ENCODE data around the gene HSPA12B.

The HSPA12B gene

DNA sequence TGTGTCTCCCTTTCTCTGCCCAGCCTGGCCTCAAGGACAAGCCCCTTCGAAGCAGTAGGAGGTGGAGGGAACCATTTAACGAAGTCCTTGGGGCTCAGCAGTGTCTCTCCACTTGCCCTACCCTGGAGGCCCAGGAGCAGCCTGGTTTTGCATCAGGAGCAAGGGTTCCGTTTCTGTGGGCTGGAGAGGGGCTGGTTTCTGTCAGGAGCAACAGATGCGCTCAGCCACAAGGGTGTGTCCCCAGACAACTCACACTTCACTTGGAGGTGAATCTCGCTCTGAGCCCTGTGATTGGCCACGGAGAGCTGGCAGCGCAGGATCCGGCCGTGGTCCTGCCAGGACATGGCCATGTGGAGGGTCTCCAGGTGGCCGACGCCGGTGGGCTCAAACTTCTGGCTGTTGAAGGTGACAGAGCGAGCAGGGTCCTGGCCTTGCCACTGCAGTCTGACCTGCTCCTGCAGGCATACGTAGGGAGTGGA, 27.0 kb upstream of the HSPA12B start:
- DNase-seq (ENCODE audit: low read depth): no peak

DNA sequence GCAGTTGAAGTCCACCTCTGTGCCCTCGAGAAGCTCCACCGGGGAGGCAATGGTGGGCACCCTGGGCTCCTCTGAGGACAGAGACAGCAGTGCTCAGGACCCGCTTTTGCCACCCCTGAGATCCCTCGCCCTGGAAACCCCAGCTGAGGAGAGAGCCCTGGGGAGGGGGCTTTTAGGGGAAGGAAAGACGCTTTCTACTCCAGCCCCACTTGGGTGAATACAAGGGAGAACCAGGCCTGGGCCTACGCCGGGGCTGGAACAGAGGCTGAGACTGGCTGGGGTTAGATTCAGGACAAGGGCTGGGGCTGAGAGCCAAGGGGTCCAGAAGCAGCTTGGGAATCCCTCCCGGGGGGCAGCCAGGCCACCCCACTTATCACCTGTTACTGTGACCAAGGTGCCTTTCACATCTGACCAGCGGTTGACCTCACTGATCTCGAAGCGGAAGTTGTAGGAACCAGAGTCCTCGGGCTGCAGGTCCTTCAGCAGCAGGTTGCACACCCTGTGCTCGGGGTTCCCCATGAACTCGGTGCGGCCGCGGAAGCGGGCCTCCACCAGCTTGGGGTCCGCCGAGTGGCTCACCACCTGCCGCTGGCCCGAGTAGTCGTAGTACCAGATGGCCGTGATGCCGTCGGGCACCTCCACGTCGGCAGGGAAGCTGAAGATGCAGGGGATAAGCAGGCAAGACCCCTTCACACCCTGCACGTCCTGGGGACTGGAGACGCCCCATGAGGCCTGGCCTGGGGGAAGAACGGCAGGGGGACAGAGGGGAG, 26.3 kb upstream of the HSPA12B start:
- no peak for DNase-seq (ENCODE audit: low read depth)

DNA sequence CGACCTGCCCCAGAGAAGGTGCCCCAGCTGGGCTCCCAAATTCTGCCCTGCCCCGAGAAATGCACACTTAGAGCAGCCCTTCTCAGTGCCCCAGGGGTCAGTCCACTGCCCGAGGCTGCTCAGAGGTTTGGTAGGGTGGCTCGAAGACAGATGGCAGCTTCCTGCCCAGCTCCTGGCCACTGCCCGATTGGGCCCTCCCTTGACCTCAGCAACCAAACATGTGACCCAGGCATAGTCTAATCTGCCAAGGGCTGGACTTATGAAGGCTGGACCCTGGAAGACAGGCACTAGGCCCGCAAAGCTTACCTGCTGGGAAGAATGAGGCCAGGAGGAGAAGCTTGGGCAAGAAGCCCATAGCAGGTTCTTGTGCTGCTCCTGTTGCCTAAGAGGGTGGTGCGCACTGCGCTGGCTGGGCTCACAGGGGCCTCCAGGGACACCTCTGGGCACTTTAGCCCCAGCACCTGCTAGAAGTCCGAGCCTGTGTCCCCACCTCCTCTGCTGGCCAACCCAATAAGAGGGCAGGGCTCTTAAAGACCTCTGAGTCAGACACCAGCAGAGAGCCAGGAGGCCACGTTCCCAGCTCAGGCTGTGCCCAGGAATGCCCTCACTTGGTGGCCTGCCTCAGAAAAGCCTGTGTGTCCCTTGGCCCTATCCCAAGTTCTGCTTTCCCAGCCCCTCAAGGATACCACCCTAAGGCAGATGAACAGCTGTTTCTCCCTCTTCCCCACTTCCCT, 25.5 kb upstream of the HSPA12B start:
- peak; percentile 29 for DNase-seq (ENCODE audit: low read depth)

DNA sequence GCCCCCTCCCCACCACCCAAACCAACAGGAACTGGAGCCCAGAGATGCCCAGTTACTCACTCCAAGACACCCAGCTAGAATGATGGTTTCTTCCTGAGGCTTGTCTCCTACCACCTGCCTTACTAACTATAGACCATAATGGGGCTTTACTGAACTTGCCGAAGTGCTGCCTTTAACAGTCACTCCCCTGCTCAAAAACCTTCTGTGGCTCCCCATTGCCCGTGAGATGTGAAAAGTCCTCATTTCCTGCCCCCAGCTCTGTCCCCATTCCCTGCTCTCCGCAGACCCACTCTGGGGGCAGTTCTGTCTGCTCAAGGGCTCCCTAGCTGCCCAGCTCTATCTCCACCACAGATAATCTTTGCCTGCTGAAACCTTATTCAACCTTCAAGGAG, 25.0 kb upstream of the HSPA12B start:
- DNase-seq (ENCODE audit: low read depth): no peak

DNA sequence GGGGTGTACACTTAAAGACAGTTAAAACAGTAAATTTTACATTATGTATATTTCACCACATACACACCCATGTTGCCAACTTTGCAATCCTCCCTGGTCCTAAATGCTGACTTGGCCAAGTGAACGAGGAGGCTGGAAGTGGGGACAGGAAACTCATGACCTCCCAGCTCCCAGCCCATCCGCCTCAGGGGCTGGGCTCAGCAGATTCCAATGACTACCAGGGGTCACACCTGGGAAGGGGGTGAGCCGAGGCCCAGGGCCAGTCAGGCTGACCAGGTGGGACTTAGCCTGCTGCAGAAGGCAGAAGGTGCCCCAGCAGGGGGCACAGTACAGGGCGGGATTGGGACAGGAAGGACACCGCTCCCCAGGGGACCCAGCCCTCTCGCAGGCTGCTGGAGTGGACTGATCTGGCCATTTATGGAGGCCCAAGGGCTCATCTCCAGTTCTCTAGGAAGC, 22.4 kb upstream of the HSPA12B start:
- DNase-seq (ENCODE audit: low read depth): no peak

DNA sequence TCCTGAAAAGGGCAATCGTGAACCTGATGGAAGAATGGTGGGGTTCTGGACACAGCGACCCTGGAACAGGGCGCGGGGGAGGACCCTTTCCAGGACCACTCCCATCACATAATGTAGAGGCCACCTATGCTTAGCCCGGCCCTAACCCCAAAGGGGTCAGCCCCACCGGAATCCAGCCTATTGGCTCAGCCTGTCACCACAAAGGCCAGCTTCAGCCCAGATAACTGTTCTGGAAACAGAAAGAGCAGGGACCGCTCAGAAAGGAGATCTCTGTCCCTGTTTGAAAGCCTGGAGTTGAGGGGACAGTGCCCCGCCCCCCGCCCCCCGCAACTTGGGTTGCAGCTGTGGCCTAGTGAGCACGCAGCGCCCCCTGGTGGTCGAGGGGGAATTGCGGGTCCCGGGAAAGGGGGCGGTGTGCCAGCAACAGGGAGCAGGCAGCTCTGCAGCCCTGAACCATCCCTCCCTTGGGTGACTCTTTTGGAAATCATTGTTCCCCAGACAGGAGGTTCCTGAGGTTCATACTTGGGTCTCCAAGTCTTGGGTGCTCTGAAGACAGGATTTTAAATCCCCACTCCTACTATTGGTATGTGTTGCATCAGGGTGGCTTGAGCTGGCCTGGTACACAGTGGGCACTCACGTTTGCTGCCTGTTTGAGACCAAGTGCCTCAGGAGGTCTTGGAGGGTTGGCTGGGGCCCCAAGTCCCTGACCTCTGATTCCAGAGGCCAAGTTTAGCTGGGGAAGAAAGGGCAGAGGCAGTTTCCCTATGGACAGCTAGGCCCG, 21.6 kb upstream of the HSPA12B start:
- DNase-seq (ENCODE audit: low read depth): no peak

DNA sequence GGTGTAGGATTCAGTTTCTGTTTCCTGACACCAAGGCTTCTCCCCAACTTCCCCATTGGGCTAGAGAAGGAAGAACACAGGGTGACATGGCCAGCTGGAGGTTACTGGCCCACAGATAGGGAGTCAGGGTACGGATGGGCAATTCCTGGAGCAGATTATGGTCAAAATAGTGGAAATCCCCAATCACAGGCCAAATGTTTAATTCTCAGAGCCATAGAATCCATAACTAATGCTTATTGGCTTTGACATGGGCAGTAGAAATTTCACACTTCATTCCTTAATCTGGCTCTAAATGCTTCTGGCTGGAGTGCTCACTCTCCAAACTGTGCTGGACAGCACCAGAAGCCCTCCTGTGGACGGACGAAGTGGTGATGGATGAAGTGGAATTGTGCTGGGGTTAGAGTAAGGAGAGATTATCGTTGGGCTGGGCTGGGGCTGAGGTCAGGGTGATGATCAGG, 21.0 kb upstream of the HSPA12B start:
- no peak for DNase-seq (ENCODE audit: low read depth)

DNA sequence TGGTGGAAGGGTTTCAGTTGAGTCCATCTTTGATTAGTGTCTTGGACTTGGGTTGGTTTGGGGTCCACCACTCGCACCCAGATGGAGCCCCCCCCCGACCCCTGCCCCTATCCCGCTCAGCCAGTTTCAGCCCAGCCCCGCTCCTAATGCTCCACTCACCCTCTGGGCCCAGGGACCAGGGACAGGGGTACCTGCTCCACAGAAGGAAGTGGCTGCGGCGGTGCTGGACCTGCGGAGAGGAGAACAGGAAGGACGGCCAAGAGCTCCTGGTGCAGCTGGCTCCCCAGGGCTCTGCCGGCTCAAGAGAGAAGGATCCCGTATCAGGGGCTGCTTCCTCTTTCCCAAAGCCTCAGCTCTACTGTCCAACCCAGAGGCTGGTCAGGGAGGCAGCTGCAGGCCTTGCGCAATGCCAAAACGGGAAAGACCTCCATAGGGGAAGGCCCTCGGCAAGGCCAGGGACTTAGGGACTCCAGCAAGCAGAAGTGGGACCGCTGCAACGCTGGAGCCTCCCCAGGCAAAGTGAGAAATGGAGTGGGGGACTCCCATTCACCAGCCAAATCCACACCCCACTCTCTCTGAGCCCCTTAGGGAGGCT, 20.1 kb upstream of the HSPA12B start, which contains the start of gene SIGLEC1:
Gene SIGLEC1 (minus strand): TSS at position 322 of the 595 bp plus-strand sequence. CDS start 5,472 bp downstream, outside the sequence.
- DNase-seq (ENCODE audit: low read depth): no peak

DNA sequence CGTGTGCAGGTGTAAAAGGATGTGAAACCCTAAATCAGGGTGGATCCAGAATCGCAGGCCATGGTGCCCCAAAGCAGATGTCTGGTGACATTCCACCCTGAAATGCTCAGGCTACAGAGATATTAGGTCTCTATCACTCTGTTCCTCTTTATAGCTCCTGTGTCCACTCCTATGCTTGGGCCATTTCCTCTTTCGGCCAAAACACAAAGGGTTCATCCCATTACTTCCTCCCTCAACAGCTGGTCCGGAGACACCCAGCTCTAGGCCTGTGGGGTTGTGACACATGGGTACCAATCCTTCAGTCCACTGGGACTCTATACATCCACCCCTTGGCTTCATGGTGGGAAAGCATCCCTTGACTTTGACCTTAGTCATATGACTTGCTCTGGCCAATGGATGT, 18.4 kb upstream of the HSPA12B start:
- DNase-seq (ENCODE audit: low read depth): no peak

DNA sequence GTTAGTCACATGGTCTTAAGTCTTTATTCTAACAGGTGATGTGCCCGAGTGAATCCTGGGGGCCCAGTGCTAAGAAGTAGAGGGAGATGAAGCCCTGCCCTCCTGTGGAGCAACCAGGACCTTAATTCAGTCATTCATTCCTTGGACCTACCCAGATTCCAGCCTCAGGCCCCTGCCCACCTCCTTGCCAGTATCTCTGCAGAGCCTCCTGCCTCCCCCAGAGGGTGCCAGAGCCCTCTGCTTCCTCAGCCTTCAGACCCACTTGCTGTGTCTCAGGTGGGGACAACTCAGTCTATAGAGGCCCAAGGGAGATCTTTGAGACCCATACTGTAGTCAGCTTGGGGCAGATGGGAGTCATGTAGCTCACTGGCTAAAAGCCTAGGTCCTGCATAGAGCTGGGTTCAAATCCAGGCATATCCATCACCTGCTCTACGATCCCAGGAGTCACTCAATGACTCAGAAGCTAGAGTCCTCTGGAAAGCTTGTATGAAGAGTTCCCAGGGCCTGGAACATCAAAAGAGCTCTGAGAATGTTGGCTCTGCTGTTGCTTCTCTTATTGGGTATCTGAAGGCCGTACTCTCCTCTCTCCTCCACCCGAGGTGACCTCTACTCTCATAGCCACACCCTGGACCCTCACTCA, 16.2 kb upstream of the HSPA12B start:
- no peak for DNase-seq (ENCODE audit: low read depth)

DNA sequence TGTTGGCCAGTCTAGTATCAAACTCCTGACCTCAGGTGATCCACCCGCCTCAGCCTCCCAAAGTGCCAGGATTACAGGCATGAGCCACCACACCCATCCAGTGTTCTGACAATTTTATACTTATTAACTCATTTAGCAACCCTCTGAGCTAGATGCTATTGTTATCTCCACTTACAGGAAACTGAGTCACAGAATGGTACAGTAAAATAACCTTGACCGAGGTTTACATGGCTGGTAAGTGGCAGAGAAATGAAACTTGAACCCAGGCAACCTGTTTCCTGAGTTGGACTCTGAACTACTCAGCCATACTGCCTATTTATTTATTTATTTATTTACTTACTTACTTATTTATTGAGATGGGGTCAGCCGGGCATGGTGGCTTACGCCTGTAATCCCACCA, 13.4 kb upstream of the HSPA12B start:
- DNase-seq (ENCODE audit: low read depth): no peak

DNA sequence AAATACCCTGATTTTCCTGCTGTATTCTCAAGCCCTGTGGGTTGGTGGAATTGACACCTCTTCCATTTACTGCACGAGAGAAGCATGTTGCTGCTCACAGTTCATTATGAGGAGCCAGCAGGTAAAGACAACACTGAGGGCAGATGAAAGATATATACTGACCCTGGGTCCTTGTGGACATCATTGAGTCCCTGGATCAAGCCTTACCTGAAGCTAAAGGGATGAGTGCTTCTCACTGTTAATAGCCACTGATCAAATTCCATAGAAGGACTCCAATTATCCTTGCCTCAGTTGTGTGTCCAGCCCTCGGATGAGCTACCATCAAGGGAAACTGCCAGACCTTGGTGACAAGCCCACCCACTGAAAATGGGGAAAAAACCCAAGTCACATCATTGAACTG, 12.4 kb upstream of the HSPA12B start:
- DNase-seq (ENCODE audit: low read depth): no peak

DNA sequence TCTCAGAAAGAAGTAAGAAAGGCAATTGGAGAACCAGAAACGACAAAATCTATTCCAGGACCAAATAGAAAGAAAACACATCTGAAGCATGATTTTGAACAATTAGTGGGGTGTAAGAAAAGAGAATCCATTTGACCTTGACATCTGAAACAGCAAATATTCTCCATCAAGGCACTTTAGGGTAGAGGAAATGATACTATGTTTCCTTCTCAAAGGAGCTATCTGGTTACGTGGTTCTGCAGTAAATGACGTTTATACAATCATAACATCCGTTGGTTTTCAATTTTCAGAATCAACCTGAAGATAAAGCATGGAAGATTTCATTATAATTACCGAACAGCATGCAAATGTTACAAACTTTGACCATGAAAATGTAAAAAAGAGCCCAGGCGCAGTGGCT, 11.9 kb upstream of the HSPA12B start:
- no peak for DNase-seq (ENCODE audit: low read depth)

DNA sequence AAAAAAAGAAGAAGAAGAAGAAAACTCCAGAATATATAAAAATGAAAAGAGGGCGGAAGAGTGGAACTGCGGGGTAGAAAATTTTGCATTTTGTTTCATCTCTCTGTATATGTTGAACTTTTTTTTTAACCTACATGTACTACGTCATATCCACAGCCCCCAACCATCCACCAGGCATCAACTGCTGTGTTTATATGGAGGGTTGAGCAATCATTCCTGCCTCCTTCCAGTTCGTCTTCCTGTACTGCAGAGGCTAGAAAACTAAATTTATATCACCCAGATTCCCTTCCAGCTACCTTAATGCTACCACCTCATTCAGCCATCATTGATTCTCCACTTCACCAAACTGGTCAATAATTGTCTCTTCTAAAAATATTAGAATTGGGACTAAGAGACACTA, 10.6 kb upstream of the HSPA12B start:
- no peak for DNase-seq (ENCODE audit: low read depth)

DNA sequence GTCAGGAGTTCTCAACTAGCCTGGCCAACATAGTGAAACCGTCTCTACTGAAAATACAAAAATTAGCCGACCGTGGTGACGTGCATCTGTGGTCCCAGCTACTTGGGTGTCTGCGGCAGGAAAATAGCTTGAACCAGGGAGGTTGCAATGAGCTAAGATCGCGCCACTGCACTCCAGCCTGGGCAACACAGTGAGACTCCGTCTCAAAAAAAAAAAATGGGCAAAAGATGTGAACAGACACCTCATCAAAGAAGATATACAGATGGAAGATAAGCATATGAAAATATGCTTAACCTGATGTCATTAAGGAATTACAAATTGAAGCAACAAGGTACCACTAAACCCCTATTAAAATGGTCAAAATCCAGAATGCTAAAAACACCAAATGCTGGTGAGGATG, 9.2 kb upstream of the HSPA12B start:
- no peak for DNase-seq (ENCODE audit: low read depth)

DNA sequence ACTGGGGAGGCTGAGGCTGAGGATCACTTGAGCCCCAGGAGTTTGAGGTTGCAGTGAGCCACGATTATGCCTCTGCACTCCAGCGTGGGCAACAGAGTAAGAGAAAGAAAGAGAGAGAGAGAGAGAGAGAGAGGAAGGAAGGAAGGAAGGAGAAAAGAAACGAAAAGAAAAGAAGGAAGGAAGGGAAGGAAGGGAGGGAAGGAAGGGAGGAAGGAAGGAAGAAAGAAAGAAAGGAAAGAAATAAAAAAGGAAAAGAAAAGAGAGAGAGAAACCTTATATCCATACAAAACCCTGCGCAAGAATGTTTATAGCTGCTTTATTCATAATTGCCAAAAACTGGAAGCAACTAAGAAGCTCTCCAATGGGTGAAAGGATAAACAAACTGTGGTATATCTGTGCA, 8.1 kb upstream of the HSPA12B start:
- DNase-seq (ENCODE audit: low read depth): no peak

DNA sequence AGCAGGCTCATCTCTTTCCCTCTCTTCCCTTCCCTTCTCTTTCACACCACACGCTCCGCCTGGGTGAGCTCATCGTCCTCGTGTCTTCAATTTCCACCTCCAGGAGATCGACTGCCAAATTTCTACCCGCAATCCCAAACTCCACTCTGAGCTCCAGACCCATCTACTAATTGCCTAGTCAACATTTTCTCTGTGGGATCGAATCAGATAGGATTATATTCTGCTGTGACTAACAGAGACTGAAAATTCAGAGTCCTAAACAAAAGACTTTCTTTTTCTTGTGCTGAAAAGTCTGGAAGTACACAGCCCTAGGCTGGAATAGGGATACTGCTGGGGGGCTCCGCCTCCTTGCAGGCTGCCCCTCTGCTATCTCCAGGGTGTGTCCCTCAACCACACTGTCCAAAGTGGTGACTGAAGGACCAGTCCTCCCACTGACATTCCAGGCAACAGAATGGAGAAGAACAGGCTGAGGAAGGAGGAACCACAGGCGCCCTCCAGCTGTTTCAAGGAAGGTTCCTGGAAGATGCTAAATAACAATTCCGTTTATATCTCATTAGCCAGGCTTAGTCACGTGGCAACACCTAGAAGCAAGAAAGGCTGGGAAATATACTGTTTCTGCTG, 5.0 kb upstream of the HSPA12B start:
- DNase-seq (ENCODE audit: low read depth): peak; percentile 89

DNA sequence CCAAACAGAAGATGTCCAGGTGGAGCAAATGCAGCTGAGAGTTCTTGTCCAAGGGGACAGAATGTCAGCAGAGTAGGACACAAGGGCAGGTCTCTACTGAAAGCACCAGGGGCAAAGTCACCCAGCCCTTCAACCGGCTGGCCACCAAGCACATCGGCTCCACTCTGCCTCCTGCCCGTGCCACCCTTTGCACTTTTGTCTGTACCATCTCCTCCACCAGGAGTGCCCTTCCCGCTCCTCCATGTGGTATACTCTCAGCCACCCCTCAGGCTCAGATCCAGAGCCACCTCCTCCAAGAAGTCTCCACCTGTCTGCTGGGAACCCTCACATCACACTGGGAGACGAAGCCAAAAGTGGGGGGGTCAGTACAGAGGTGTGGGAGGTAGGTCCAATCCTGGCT, 4.1 kb upstream of the HSPA12B start:
- no peak for DNase-seq (ENCODE audit: low read depth)

DNA sequence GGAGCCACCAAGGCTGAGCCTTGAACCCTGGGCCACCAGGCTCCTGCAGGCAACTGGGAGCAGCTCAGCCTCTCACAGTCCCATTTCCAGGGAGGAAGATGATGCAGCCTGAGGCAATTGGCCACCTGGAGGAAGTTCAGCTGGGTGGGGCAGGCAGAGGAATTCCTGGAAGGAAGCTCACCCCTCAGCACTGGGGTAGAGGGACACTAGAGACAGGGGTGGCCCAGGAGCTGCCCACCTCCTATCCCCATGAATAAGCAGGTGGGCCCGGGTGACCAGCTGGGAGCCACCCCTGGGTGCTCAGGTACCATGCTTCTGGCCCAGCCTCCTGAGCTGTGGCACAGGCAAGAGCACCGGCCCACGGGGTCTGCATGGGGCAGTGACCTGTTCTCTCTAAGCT, 3.6 kb upstream of the HSPA12B start:
- no peak for DNase-seq (ENCODE audit: low read depth)

DNA sequence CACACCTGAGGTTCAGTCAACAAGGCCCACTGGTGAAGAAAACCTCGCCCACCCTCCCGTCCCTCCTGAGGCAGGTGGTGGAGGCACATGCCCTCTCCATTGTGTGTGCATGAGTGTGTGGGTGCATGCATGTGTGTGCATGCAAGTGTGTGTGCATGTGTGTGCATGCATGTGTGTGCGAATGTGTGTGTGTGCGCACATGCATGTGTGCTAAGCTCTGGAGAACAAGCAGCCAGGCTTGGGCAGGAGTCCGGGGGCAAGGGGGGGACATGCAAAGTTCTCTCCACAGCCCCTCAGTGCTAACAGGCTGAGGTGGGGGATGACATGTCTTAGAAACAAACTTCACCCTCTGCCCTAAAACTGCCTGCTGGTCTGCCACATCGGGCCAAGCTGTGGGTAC, 3.1 kb upstream of the HSPA12B start:
- DNase-seq (ENCODE audit: low read depth): no peak

Data from stromal cell of bone marrow (primary cell).